Activated CD8-positive, alpha-beta memory T cell treated with anti-CD3 and anti-CD28 coated beads for 36 hours (primary cell): ENCODE measurements around the gene NEURL1. TPM values are rescaled to one million over a fixed set of nuclear protein-coding genes. Genes with fewer than 3 reads are reported as not detected.

Experiments used
- CTCF ChIA-PET: fragments of 350-600 bp; sonication (Branson Sonifier 250); formaldehyde crosslinking; loops from one replicate; lab custom pipeline; 2021; ENCODE audit warnings: antibody characterized with exemption; lab: Charles Lee
- POLR2A ChIA-PET: fragments of 350-600 bp; sonication (Branson Sonifier 250); formaldehyde crosslinking; loops from one replicate; lab custom pipeline; 2021; ENCODE audit warnings: antibody characterized with exemption; lab: Charles Lee
- total RNA-seq, 2 experiments: library from RNA; stranded (reverse); gene quantifications; one replicate each; pipeline ENCODE4 v1.2.3, GENCODE V29; 2021

The NEURL1 gene
- total RNA-seq, 2 experiments from 2014 or later = 1.9 to 2.1 TPM

GRCh38 chr10:103549349-103549685 lies 55.8 kb downstream of the NEURL1 start:
- POLR2A ChIA-PET = interaction anchor here (0.5 kb wide), 1 partner anchor 116 kb away, joined by 3 read pairs; no protein-coding TSS in a partner anchor
- CTCF ChIA-PET = no interaction called here

GRCh38 chr10:103550229-103550628 lies 56.7 kb downstream of the NEURL1 start:
- POLR2A ChIA-PET = no interaction called here
- CTCF ChIA-PET = no interaction called here

- ChIA-PET POLR2A (no interaction called here), CTCF (interaction anchor here (0.9 to 1.2 kb wide), 2 partner anchors 13 to 101 kb away, joined by 3 read pairs; no protein-coding TSS in a partner anchor)
Observed at GRCh38 chr10:103551619-103552602, 58.4 kb downstream of the NEURL1 start.

- CTCF ChIA-PET = interaction anchor here (0.9 to 1.8 kb wide), 3 partner anchors 11 to 102 kb away, joined by 3 to 7 read pairs (median 3); no protein-coding TSS in a partner anchor
- POLR2A ChIA-PET = no interaction called here
Observed at GRCh38 chr10:103552856-103553742, 59.6 kb downstream of the NEURL1 start.

- POLR2A ChIA-PET = interaction anchor here (0.5 kb wide), 1 partner anchor 132 kb away, joined by 9 read pairs; no protein-coding TSS in a partner anchor
- CTCF ChIA-PET = interaction anchor here (1.8 kb wide), 1 partner anchor 10 kb away, joined by 7 read pairs; no protein-coding TSS in a partner anchor
Observed at GRCh38 chr10:103553743-103554487, 60.4 kb downstream of the NEURL1 start.

- ChIA-PET POLR2A (no interaction called here), CTCF (interaction anchor here (1.6 to 1.8 kb wide), 2 partner anchors 9 to 77 kb away, joined by 4 to 7 read pairs; no protein-coding TSS in a partner anchor)
Observed at GRCh38 chr10:103554488-103555324, 61.2 kb downstream of the NEURL1 start.

- CTCF ChIA-PET = interaction anchor here (1.6 kb wide), 1 partner anchor 77 kb away, joined by 4 read pairs; no protein-coding TSS in a partner anchor
- POLR2A ChIA-PET = no interaction called here
Observed at GRCh38 chr10:103555325-103555649, 61.8 kb downstream of the NEURL1 start.

- ChIA-PET CTCF (interaction anchor here (1.6 kb wide), 1 partner anchor 76 kb away, joined by 4 read pairs; no protein-coding TSS in a partner anchor), POLR2A (no interaction called here)
Observed at GRCh38 chr10:103555712-103556111, 62.2 kb downstream of the NEURL1 start.

- CTCF ChIA-PET = interaction anchor here (1.6 kb wide), 1 partner anchor 76 kb away, joined by 4 read pairs; no protein-coding TSS in a partner anchor
- POLR2A ChIA-PET = no interaction called here
Observed at GRCh38 chr10:103556383-103557007, 63.0 kb downstream of the NEURL1 start.

- POLR2A ChIA-PET = no interaction called here
- CTCF ChIA-PET = no interaction called here
Observed at GRCh38 chr10:103557455-103557854, 64.0 kb downstream of the NEURL1 start.

- ChIA-PET POLR2A (no interaction called here), CTCF (interaction anchor here (0.7 kb wide), 1 partner anchor 116 kb away, joined by 3 read pairs; no protein-coding TSS in a partner anchor)
Observed at GRCh38 chr10:103558911-103559310, 65.4 kb downstream of the NEURL1 start.

- ChIA-PET CTCF (no interaction called here), POLR2A (no interaction called here)
Observed at GRCh38 chr10:103559776-103560175, 66.3 kb downstream of the NEURL1 start.

- POLR2A ChIA-PET = no interaction called here
- CTCF ChIA-PET = interaction anchor here (0.8 kb wide), 1 partner anchor 125 kb away, joined by 3 read pairs; no protein-coding TSS in a partner anchor
Observed at GRCh38 chr10:103560886-103561285, 67.4 kb downstream of the NEURL1 start.

- ChIA-PET POLR2A (no interaction called here), CTCF (interaction anchor here (0.6 kb wide), 1 partner anchor 977 kb away, joined by 4 read pairs; no protein-coding TSS in a partner anchor)
Observed at GRCh38 chr10:103562383-103562782, 68.9 kb downstream of the NEURL1 start.

- ChIA-PET CTCF (interaction anchor here (0.6 to 2.3 kb wide), 10 partner anchors 9 to 121 kb away, joined by 3 to 7 read pairs (median 4); no protein-coding TSS in a partner anchor), POLR2A (no interaction called here)
Observed at GRCh38 chr10:103563231-103564115, 70.0 kb downstream of the NEURL1 start.

GRCh38 chr10:103564116-103564501 lies 70.6 kb downstream of the NEURL1 start:
- POLR2A ChIA-PET = no interaction called here
- CTCF ChIA-PET = interaction anchor here (0.6 to 2.3 kb wide), 13 partner anchors 10 to 121 kb away, joined by 3 to 7 read pairs (median 3); no protein-coding TSS in a partner anchor
